Measurements from ENCODE around the gene SGMS1. TPM values are rescaled to one million over a fixed set of nuclear protein-coding genes. Genes with fewer than 3 reads are reported as not detected.

The SGMS1 gene
- total and polyA plus RNA-seq, 4 donors: 15.8 to 142 (median 41.3) TPM

GRCh38 chr10:50395271-50395670 is 228.5 kb downstream of the SGMS1 start:
- TF ChIP-seq, protein P1, sequence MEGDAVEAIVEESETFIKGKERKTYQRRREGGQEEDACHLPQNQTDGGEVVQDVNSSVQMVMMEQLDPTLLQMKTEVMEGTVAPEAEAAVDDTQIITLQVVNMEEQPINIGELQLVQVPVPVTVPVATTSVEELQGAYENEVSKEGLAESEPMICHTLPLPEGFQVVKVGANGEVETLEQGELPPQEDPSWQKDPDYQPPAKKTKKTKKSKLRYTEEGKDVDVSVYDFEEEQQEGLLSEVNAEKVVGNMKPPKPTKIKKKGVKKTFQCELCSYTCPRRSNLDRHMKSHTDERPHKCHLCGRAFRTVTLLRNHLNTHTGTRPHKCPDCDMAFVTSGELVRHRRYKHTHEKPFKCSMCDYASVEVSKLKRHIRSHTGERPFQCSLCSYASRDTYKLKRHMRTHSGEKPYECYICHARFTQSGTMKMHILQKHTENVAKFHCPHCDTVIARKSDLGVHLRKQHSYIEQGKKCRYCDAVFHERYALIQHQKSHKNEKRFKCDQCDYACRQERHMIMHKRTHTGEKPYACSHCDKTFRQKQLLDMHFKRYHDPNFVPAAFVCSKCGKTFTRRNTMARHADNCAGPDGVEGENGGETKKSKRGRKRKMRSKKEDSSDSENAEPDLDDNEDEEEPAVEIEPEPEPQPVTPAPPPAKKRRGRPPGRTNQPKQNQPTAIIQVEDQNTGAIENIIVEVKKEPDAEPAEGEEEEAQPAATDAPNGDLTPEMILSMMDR (IDR thresholded peaks at IDR 0.05; ENCODE audit: control extremely low read depth, extremely low read depth): no peak
- no peaks in the 10 kb centered on the region for H3K36me3 ChIP-seq (ENCODE audit: control insufficient read depth in 4 of 4, insufficient read depth in 4 of 4, low read length in 4 of 4)
- H3K9me3 ChIP-seq (ENCODE audit: control insufficient read depth in 4 of 4, insufficient read depth in 3 of 4, low read length in 3 of 4): no peaks in the 10 kb centered on the region
- H3K4me3 ChIP-seq: no peak overlapping the region
- ATAC-seq (ENCODE audit: insufficient read depth, low FRiP score) (peak; percentile 56), DNase-seq (no peak)
- no peak overlapping the region for H3K9ac ChIP-seq (ENCODE audit: insufficient read depth in 1 of 2, low read length in 2 of 2)
- H3K27ac ChIP-seq (ENCODE audit: low read depth in 1 of 2, low read length in 1 of 2): no peak overlapping the region
- no peaks in the 10 kb centered on the region for H3K27me3 ChIP-seq (ENCODE audit: control insufficient read depth in 3 of 3, insufficient read depth in 3 of 3, low read length in 2 of 3)
- H3K4me1 ChIP-seq (ENCODE audit: control insufficient read depth in 5 of 5, insufficient read depth in 5 of 5, low read length in 5 of 5): peaks cover 6 to 26% (median 24%) of the 10 kb centered on the region in 5 donors
- 19 to 21% methylated on average over 1 of the region's 1 CpG for WGBS, 2 donors

DNA sequence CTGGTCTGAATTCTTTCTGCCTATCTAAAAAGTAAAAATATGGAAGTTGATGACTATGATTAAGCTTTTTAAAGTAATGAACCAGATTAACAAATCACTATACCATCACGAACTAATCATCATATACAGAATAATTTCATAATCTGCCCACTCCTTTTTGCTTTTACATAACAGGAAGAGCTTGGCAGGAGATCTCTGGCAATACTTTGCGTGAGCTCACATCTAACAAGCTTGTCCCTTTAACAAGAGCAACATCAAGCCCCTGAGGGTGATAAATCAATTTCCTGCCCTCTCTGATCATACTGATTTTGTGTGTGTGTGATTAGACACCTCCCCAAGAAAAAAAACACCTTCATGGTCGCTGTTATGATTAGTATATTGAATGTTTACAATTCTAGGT is 228.9 kb downstream of the SGMS1 start:
- H3K4me1 ChIP-seq (ENCODE audit: control insufficient read depth in 5 of 5, insufficient read depth in 5 of 5, low read length in 5 of 5): peaks cover 6 to 26% (median 24%) of the 10 kb centered on the region in 5 donors

DNA sequence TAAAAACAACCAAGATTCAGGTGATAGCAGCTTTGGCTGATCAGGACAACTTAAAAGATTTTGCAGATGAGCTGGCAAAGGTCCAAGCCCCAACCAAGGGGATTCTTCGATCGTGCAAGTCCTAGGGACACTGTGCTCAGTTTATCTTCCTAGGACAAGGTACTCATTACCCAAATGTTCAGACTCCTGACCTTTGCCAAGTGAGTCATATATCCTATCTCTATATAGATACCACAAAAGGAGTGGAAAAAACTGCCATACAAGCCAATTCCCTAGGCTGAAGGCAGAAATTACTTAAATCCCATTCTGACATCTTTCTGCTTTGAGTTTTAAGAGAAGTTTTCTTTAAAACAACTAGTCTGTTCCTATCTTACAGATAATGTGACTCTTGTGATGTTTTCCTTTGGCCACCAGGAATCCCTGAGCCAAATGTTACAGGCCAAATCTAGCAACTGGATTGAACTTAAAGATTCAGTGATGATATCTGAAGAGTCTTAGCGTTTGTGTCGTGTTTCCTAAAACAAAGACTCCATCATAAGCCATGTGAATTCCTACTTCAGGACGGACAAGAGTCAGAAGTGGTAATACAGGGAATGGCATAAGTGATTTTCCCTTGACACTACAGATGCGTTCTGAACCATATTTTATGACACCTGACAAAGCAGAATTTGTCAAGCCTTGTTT is 229.8 kb downstream of the SGMS1 start:
- Histone ChIP-seq H3K4me3 (no peak overlapping the region), H3K36me3 (ENCODE audit: control insufficient read depth in 4 of 4, insufficient read depth in 4 of 4, low read length in 4 of 4) (no peaks in the 10 kb centered on the region), H3K27ac (ENCODE audit: low read depth in 1 of 2, low read length in 1 of 2) (no peak overlapping the region), H3K27me3 (ENCODE audit: control insufficient read depth in 3 of 3, insufficient read depth in 3 of 3, low read length in 2 of 3) (no peaks in the 10 kb centered on the region), H3K9me3 (ENCODE audit: control insufficient read depth in 4 of 4, insufficient read depth in 3 of 4, low read length in 3 of 4) (no peaks in the 10 kb centered on the region), H3K4me1 (ENCODE audit: control insufficient read depth in 5 of 5, insufficient read depth in 5 of 5, low read length in 5 of 5) (peaks cover 6 to 26% (median 24%) of the 10 kb centered on the region in 5 donors), H3K9ac (ENCODE audit: insufficient read depth in 1 of 2, low read length in 2 of 2) (no peak overlapping the region)
- no peak for ATAC-seq (ENCODE audit: insufficient read depth, low FRiP score)
- WGBS, 2 donors: 93 to 95% methylated on average over 6 of the region's 6 CpGs
- TF ChIP-seq, protein P1 (IDR thresholded peaks at IDR 0.05; ENCODE audit: control extremely low read depth, extremely low read depth): no peak
- DNase-seq: no peak

More for the DNA sequence above, 228.9 kb downstream of the SGMS1 start:
- no peaks in the 10 kb centered on the region for H3K36me3 ChIP-seq (ENCODE audit: control insufficient read depth in 4 of 4, insufficient read depth in 4 of 4, low read length in 4 of 4)
- no peak overlapping the region for H3K4me3 ChIP-seq
- H3K9me3 ChIP-seq (ENCODE audit: control insufficient read depth in 4 of 4, insufficient read depth in 3 of 4, low read length in 3 of 4): no peaks in the 10 kb centered on the region
- 25 to 28% methylated on average over 3 of the region's 3 CpGs for WGBS, 2 donors
- TF ChIP-seq, protein P1 (IDR thresholded peaks at IDR 0.05; ENCODE audit: control extremely low read depth, extremely low read depth): no peak
- H3K27me3 ChIP-seq (ENCODE audit: control insufficient read depth in 3 of 3, insufficient read depth in 3 of 3, low read length in 2 of 3): no peaks in the 10 kb centered on the region
- H3K27ac ChIP-seq (ENCODE audit: low read depth in 1 of 2, low read length in 1 of 2): peak overlapping the region in 1 of 2 donors; percentile 53
- no peak for DNase-seq
- H3K9ac ChIP-seq (ENCODE audit: insufficient read depth in 1 of 2, low read length in 2 of 2): no peak overlapping the region
- no peak for ATAC-seq (ENCODE audit: insufficient read depth, low FRiP score)

Data from lung (tissue), 12 donors.